ENCODE results near the gene SLC29A1. TPM values are rescaled to one million over a fixed set of nuclear protein-coding genes. Genes with fewer than 3 reads are reported as not detected.

The SLC29A1 gene
- total and polyA plus RNA-seq, 9 of the 15 experiments (the other 6 are each of a cell fraction or from before 2014, with no cell fraction given): 18.9 to 170 (median 57.7) TPM

- TF ChIP-seq MED1 (CRISPR knock-in tag; IDR thresholded peaks at IDR 0.05; ENCODE audit: borderline replicate concordance) (no peak), FOXP4 (CRISPR knock-in tag; IDR thresholded peaks at IDR 0.05; ENCODE audit: borderline replicate concordance) (peak; percentile 82; the same call in 1 of the 2 replicates), ZBED1 (IDR thresholded peaks at IDR 0.05) (no peak), SMARCB1 (IDR thresholded peaks at IDR 0.05; ENCODE audit: insufficient read length, low read depth) (no peak), CXXC5 (CRISPR knock-in tag; IDR thresholded peaks at IDR 0.05) (peak; percentile 91), FOXJ2 (tag; IDR thresholded peaks at IDR 0.05) (no peak), ZNF384 (IDR thresholded peaks at IDR 0.05; ENCODE audit: low read depth, low read length) (peak; percentile 47), CBX3 (IDR thresholded peaks at IDR 0.05; ENCODE audit: borderline replicate concordance in 1 of 2, low read length in 2 of 2) (no peak), SIN3B (IDR thresholded peaks at IDR 0.05; ENCODE audit: low read depth) (peak; percentile 13; the same call in 1 of the 2 replicates), RBBP5 (IDR thresholded peaks at IDR 0.05; ENCODE audit: borderline replicate concordance, insufficient read depth, low read length, poor library complexity, severe bottlenecking) (peak; percentile 74), MCM2 (IDR thresholded peaks at IDR 0.05; ENCODE audit: low read depth) (no peak), RFX1 (IDR thresholded peaks at IDR 0.05) (no peak), ZNF263 (CRISPR knock-in tag; IDR thresholded peaks at IDR 0.05; ENCODE audit: borderline replicate concordance) (peak; percentile 28; the same call in 1 of the 2 replicates), TCF7 (IDR thresholded peaks at IDR 0.05; ENCODE audit: borderline replicate concordance) (no peak; the same call in 1 of the 2 replicates), HCFC1 (IDR thresholded peaks at IDR 0.05; ENCODE audit: low read depth, low read length) (no peak; the same call in 1 of the 2 replicates), TRIM24 (IDR thresholded peaks at IDR 0.05) (peak in 1 of 2 experiments; percentile 62; a peak in 1 of 4 replicates), POLR2B (IDR thresholded peaks at IDR 0.05; ENCODE audit: low read depth, partially characterized antibody) (peak; percentile 71), RAD21 (CRISPR knock-in tag; conservative IDR thresholded peaks at IDR 0.05 in 1 of 2, IDR thresholded peaks at IDR 0.05 in 1 of 2) (no peak), ZNF583 (CRISPR knock-in tag; IDR thresholded peaks at IDR 0.05) (0 out of 2 replicates have a peak, but pooled peaks have one; percentile 38)
- TF ChIP-seq, protein P1, sequence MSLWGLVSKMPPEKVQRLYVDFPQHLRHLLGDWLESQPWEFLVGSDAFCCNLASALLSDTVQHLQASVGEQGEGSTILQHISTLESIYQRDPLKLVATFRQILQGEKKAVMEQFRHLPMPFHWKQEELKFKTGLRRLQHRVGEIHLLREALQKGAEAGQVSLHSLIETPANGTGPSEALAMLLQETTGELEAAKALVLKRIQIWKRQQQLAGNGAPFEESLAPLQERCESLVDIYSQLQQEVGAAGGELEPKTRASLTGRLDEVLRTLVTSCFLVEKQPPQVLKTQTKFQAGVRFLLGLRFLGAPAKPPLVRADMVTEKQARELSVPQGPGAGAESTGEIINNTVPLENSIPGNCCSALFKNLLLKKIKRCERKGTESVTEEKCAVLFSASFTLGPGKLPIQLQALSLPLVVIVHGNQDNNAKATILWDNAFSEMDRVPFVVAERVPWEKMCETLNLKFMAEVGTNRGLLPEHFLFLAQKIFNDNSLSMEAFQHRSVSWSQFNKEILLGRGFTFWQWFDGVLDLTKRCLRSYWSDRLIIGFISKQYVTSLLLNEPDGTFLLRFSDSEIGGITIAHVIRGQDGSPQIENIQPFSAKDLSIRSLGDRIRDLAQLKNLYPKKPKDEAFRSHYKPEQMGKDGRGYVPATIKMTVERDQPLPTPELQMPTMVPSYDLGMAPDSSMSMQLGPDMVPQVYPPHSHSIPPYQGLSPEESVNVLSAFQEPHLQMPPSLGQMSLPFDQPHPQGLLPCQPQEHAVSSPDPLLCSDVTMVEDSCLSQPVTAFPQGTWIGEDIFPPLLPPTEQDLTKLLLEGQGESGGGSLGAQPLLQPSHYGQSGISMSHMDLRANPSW (CRISPR knock-in tag; IDR thresholded peaks at IDR 0.05): no peak
- TF ChIP-seq, protein P2, sequence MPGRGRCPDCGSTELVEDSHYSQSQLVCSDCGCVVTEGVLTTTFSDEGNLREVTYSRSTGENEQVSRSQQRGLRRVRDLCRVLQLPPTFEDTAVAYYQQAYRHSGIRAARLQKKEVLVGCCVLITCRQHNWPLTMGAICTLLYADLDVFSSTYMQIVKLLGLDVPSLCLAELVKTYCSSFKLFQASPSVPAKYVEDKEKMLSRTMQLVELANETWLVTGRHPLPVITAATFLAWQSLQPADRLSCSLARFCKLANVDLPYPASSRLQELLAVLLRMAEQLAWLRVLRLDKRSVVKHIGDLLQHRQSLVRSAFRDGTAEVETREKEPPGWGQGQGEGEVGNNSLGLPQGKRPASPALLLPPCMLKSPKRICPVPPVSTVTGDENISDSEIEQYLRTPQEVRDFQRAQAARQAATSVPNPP (IDR thresholded peaks at IDR 0.05; ENCODE audit: borderline replicate concordance, insufficient read depth, insufficient read length): no peak
Measured at GRCh38 chr6:44219053-44219814, 4.2 kb upstream of the SLC29A1 start (continued).
